Thymus (tissue), 11 donors: Measurements from ENCODE around the gene MITF. TPM values are rescaled to one million over a fixed set of nuclear protein-coding genes. Genes with fewer than 3 reads are reported as not detected.

Source experiments
- DNase-seq, 9 donors: peaks; one replicate each; pipeline ENCODE4 v3.0.0-alpha.2; 2013; ENCODE audit warnings: low spot score in 9 of 9, low read depth in 6 of 9, missing footprints in 1 of 9
- H3K27ac ChIP-seq, 2 donors: one replicate each; pipeline ENCODE4 v1.5.1; 2013; ENCODE audit warnings: control low read depth in 1 of 2, low read depth in 1 of 2, low read length in 1 of 2, mild to moderate bottlenecking in 1 of 2, moderate library complexity in 1 of 2
- H3K27me3 ChIP-seq, 2 donors: one replicate each; pipeline ENCODE4 v1.5.1; 2013; ENCODE audit warnings: low read length in 1 of 2; ENCODE audit not compliant: control insufficient read depth in 2 of 2, insufficient read depth in 1 of 2
- H3K36me3 ChIP-seq, 2 donors: one replicate each; pipeline ENCODE4 v1.5.1; 2013; ENCODE audit warnings: low read length in 1 of 2, mild to moderate bottlenecking in 1 of 2, moderate library complexity in 1 of 2; ENCODE audit not compliant: control insufficient read depth in 2 of 2, insufficient read depth in 2 of 2
- H3K4me1 ChIP-seq, 2 donors: one replicate each; pipeline ENCODE4 v1.5.1; 2013; ENCODE audit warnings: low read length in 2 of 2; ENCODE audit not compliant: control insufficient read depth in 2 of 2, insufficient read depth in 2 of 2
- H3K4me3 ChIP-seq, 2 donors: one replicate each; pipeline ENCODE4 v1.5.1; 2013; ENCODE audit warnings: low read length in 2 of 2, control low read depth in 1 of 2, mild to moderate bottlenecking in 1 of 2
- H3K9me3 ChIP-seq, 2 donors: one replicate each; pipeline ENCODE4 v1.5.1; 2013; ENCODE audit warnings: low read length in 1 of 2, mild to moderate bottlenecking in 1 of 2; ENCODE audit not compliant: control insufficient read depth in 2 of 2, insufficient read depth in 1 of 2
- WGBS: extraction: QIAGEN DNeasy Blood & Tissue Kit; methylation state at CpG from one replicate; pipeline ENCODE4 v1.1.7; 2013; 5-methylcytosine and 5-hydroxymethylcytosine counted together
- polyA plus RNA-seq: library from polyadenylated mRNA; stranded (reverse); fragments of 200-250 nt; gene quantifications from one replicate; pipeline ENCODE4 v1.2.3, GENCODE V29; 2013
- total RNA-seq: library from RNA; stranded (reverse); fragments of 120-200 nt; gene quantifications from one replicate; pipeline ENCODE4 v1.2.4, GENCODE V29; 2013
- donor health status: healthy.

The MITF gene
- total and polyA plus RNA-seq, 2 donors: 3.2 to 4.8 TPM

GRCh38 chr3:70000028-70000410, 260.8 kb downstream of the MITF start:
- Histone ChIP-seq H3K9me3 (peaks cover 0 to 3% of the 10 kb centered on the region in 2 donors), H3K4me3 (no peak overlapping the region), H3K27me3 (no peaks in the 10 kb centered on the region), H3K4me1 (no peaks in the 10 kb centered on the region), H3K36me3 (no peaks in the 10 kb centered on the region), H3K27ac (no peak overlapping the region)
- DNase-seq: no peak
- WGBS: 94% methylated on average over 15 of the region's 15 CpGs

- no peak for DNase-seq
- WGBS: 94% methylated on average over 4 of the region's 4 CpGs
- no peaks in the 10 kb centered on the region for H3K4me1 ChIP-seq
- no peaks in the 10 kb centered on the region for H3K36me3 ChIP-seq
- peaks cover 0 to 3% of the 10 kb centered on the region in 2 donors for H3K9me3 ChIP-seq
- no peaks in the 10 kb centered on the region for H3K27me3 ChIP-seq
- H3K27ac ChIP-seq: no peak overlapping the region
- no peak overlapping the region for H3K4me3 ChIP-seq
Measured at GRCh38 chr3:70000563-70001081, 261.4 kb downstream of the MITF start.

GRCh38 chr3:70003119-70003518, 263.9 kb downstream of the MITF start:
- DNase-seq: no peak
- H3K4me1 ChIP-seq: no peaks in the 10 kb centered on the region
- no peak overlapping the region for H3K27ac ChIP-seq

GRCh38 chr3:70006089-70006488, 266.8 kb downstream of the MITF start:
- no peak overlapping the region for H3K27ac ChIP-seq
- no peak overlapping the region for H3K4me3 ChIP-seq
- no peaks in the 10 kb centered on the region for H3K9me3 ChIP-seq
- WGBS: 23% methylated on average over 4 of the region's 4 CpGs
- no peaks in the 10 kb centered on the region for H3K27me3 ChIP-seq
- no peaks in the 10 kb centered on the region for H3K4me1 ChIP-seq
- H3K36me3 ChIP-seq: no peaks in the 10 kb centered on the region
- no peak for DNase-seq

More at GRCh38 chr3:70003119-70003518, 263.9 kb downstream of the MITF start:
- Histone ChIP-seq H3K27me3 (no peaks in the 10 kb centered on the region), H3K36me3 (no peaks in the 10 kb centered on the region), H3K4me3 (no peak overlapping the region), H3K9me3 (peaks cover 0 to 3% of the 10 kb centered on the region in 2 donors)

- H3K36me3 ChIP-seq: no peaks in the 10 kb centered on the region
- no peak for DNase-seq
- no peaks in the 10 kb centered on the region for H3K4me1 ChIP-seq
- WGBS: 92% methylated on average over 2 of the region's 2 CpGs
- no peak overlapping the region for H3K27ac ChIP-seq
- H3K4me3 ChIP-seq: no peak overlapping the region
- no peaks in the 10 kb centered on the region for H3K9me3 ChIP-seq
- no peaks in the 10 kb centered on the region for H3K27me3 ChIP-seq
Measured at GRCh38 chr3:70010346-70010745, 271.1 kb downstream of the MITF start.

GRCh38 chr3:70011582-70011981, 272.3 kb downstream of the MITF start:
- Histone ChIP-seq H3K9me3 (no peaks in the 10 kb centered on the region), H3K36me3 (no peaks in the 10 kb centered on the region), H3K4me3 (no peak overlapping the region), H3K27ac (no peak overlapping the region), H3K4me1 (no peaks in the 10 kb centered on the region), H3K27me3 (no peaks in the 10 kb centered on the region)
- 92% methylated on average over 1 of the region's 1 CpG for WGBS
- no peak for DNase-seq
